H1 (cell line): ENCODE data around the gene TBC1D26. TPM values are rescaled to one million over a fixed set of nuclear protein-coding genes. Genes with fewer than 3 reads are reported as not detected.

Source experiments
- GTF2F1 ChIP-seq: IDR thresholded peaks from 2 replicates; pipeline ENCODE4 v1.6.1; 2012; ENCODE audit warnings: low read depth, low read length, improper control_type of control experiment, borderline replicate concordance
- polyA plus RNA-seq, 7 experiments: library from polyadenylated mRNA; depleted of rRNA in 3 of 7; stranded (reverse) in 5 of 7; unstranded in 2 of 7; fragments of >200 nt in 5 of 7; fragments of 200-250 nt in 2 of 7; gene quantifications; 1 replicate in 5 of 7; 2 replicates in 1 of 7; 4 replicates in 1 of 7; pipeline versions ENCODE4 v1.2.1 to v1.2.3, GENCODE V29; 2011 to 2013; ENCODE audit warnings: missing spikeins in 2 of 7, mixed read lengths in 2 of 7
- total RNA-seq: library from RNA; stranded (reverse); fragmentation: NEBNext Ultra II Directional; extraction: Animal tissue kit (Norgen Biotek cat#: 25700); gene quantifications from 2 replicates; pipeline ENCODE4 v1.2.1, GENCODE V29; 2021

The TBC1D26 gene
- total and polyA plus RNA-seq, 2 of the 8 experiments (the other 6 are each of a cell fraction or from before 2014, with no cell fraction given) = 0.84 to 1.4 TPM

DNA sequence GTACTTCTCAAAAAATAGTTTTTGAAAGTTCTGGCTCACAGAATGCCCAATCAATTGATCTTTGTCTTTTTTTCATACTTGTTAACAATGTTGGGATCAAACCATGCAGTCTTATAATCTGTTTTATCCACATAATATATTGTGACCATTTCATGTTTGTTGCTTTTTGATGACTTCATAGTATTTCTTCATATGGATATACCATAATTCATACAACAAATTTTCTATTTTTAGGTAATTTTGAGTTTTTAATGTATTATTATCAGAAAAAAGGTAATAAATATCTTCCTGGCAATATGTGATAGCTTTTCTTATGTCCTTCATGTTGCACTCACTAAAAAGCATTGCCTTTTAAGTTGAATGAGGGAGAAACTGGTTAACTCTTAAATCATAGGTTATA is 44.8 kb downstream of the TBC1D26 start (continued):
- no peak for TF ChIP-seq GTF2F1
